ENCODE results near the gene NAT14. TPM values are rescaled to one million over a fixed set of nuclear protein-coding genes. Genes with fewer than 3 reads are reported as not detected.

Gene NAT14
- total and polyA plus RNA-seq, 2 donors from 2014 or later, result 42.6 to 45.0 TPM

- H3K27me3 ChIP-seq (ENCODE audit: control insufficient read depth, insufficient read depth, low read length), result peaks cover 3% of the 10 kb centered on the region
- intact Hi-C loops (cut with DNase I), result no loop called here
- H3K4me3 ChIP-seq (ENCODE audit: low read length in 3 of 3), result no peak overlapping the region
- no peak overlapping the region for H3K9ac ChIP-seq (ENCODE audit: low read length in 3 of 3)
- DNase-seq, result peak in 2 of 5 donors; percentile 54 to 69
- peak; percentile 16 for TF ChIP-seq CTCF (IDR thresholded peaks at IDR 0.05; ENCODE audit: borderline replicate concordance, extremely low read depth, insufficient read depth)
- FAIRE-seq, result no peak
- H3K9me3 ChIP-seq (ENCODE audit: control insufficient read depth in 2 of 3, insufficient read depth in 1 of 3, low read length in 3 of 3), result no peaks in the 10 kb centered on the region
- peaks cover 0 to 3% (median under 1%) of the 10 kb centered on the region in 3 donors for H3K4me1 ChIP-seq (ENCODE audit: control insufficient read depth in 2 of 3, insufficient read depth in 2 of 3, low read depth in 1 of 3, low read length in 3 of 3)
- H3K27ac ChIP-seq (ENCODE audit: low read depth in 2 of 2, low read length in 2 of 2), result no peak overlapping the region
- H3K36me3 ChIP-seq (ENCODE audit: control insufficient read depth in 2 of 3, insufficient read depth in 3 of 3, low read length in 3 of 3), result no peaks in the 10 kb centered on the region
Observed at GRCh38 chr19:55454787-55455243, 30.2 kb upstream of the NAT14 start.

GRCh38 chr19:55455576-55456235, 29.3 kb upstream of the NAT14 start:
- TF ChIP-seq CTCF (IDR thresholded peaks at IDR 0.05; ENCODE audit: borderline replicate concordance, extremely low read depth, insufficient read depth), result no peak
- no peak overlapping the region for H3K27ac ChIP-seq (ENCODE audit: low read depth in 2 of 2, low read length in 2 of 2)
- intact Hi-C loops (cut with DNase I), result no loop called here
- no peak overlapping the region for H3K9ac ChIP-seq (ENCODE audit: low read length in 3 of 3)
- no peak overlapping the region for H3K4me3 ChIP-seq (ENCODE audit: low read length in 3 of 3)
- no peaks in the 10 kb centered on the region for H3K36me3 ChIP-seq (ENCODE audit: control insufficient read depth in 2 of 3, insufficient read depth in 3 of 3, low read length in 3 of 3)
- no peak for FAIRE-seq
- H3K27me3 ChIP-seq (ENCODE audit: control insufficient read depth, insufficient read depth, low read length), result no peaks in the 10 kb centered on the region
- DNase-seq, result no peak
- H3K4me1 ChIP-seq (ENCODE audit: control insufficient read depth in 2 of 3, insufficient read depth in 2 of 3, low read depth in 1 of 3, low read length in 3 of 3), result peaks cover 0 to 4% (median 4%) of the 10 kb centered on the region in 3 donors
- H3K9me3 ChIP-seq (ENCODE audit: control insufficient read depth in 2 of 3, insufficient read depth in 1 of 3, low read length in 3 of 3), result no peaks in the 10 kb centered on the region

GRCh38 chr19:55456347-55456746, 28.6 kb upstream of the NAT14 start:
- FAIRE-seq (no peak), DNase-seq (no peak)
- Histone ChIP-seq H3K27ac (ENCODE audit: low read depth in 2 of 2, low read length in 2 of 2) (no peak overlapping the region), H3K4me1 (ENCODE audit: control insufficient read depth in 2 of 3, insufficient read depth in 2 of 3, low read depth in 1 of 3, low read length in 3 of 3) (peaks cover 0 to 5% (median 4%) of the 10 kb centered on the region in 3 donors), H3K9me3 (ENCODE audit: control insufficient read depth in 2 of 3, insufficient read depth in 1 of 3, low read length in 3 of 3) (no peaks in the 10 kb centered on the region), H3K36me3 (ENCODE audit: control insufficient read depth in 2 of 3, insufficient read depth in 3 of 3, low read length in 3 of 3) (no peaks in the 10 kb centered on the region), H3K27me3 (ENCODE audit: control insufficient read depth, insufficient read depth, low read length) (no peaks in the 10 kb centered on the region), H3K4me3 (ENCODE audit: low read length in 3 of 3) (no peak overlapping the region), H3K9ac (ENCODE audit: low read length in 3 of 3) (no peak overlapping the region)
- intact Hi-C loops (cut with DNase I), result no loop called here
- TF ChIP-seq CTCF (IDR thresholded peaks at IDR 0.05; ENCODE audit: borderline replicate concordance, extremely low read depth, insufficient read depth), result no peak
